ENCODE measurements around the gene LEKR1.

DNA sequence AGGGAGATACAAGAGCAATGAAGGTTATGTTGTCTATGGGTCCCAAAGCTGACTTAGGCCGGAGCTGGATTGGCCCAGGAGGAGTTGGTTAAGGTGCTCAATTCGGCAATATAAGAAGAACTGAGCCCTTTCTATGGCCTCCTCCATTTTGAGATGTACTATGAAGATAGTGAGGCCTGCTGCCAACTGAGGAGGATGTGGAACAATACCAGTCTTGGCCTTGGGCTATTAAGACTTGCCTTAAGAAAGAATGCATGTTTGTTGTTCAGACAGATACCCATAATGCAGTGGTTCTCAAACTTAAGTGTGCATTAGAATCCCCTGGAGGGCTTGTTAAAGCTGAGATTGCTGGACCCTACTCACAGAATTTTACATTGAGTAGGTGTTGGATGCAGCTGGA is 24.4 kb upstream of the LEKR1 start:
- TF ChIP-seq, protein P1, sequence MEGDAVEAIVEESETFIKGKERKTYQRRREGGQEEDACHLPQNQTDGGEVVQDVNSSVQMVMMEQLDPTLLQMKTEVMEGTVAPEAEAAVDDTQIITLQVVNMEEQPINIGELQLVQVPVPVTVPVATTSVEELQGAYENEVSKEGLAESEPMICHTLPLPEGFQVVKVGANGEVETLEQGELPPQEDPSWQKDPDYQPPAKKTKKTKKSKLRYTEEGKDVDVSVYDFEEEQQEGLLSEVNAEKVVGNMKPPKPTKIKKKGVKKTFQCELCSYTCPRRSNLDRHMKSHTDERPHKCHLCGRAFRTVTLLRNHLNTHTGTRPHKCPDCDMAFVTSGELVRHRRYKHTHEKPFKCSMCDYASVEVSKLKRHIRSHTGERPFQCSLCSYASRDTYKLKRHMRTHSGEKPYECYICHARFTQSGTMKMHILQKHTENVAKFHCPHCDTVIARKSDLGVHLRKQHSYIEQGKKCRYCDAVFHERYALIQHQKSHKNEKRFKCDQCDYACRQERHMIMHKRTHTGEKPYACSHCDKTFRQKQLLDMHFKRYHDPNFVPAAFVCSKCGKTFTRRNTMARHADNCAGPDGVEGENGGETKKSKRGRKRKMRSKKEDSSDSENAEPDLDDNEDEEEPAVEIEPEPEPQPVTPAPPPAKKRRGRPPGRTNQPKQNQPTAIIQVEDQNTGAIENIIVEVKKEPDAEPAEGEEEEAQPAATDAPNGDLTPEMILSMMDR (IDR thresholded peaks at IDR 0.05; ENCODE audit: poor library complexity, severe bottlenecking): no peak
- TF ChIP-seq TAF1 (IDR thresholded peaks at IDR 0.05; ENCODE audit: low read depth): no peak
- no peak for TF ChIP-seq EZH2 (IDR thresholded peaks at IDR 0.05; ENCODE audit: borderline replicate concordance, insufficient read depth, low read length, poor library complexity, severe bottlenecking)

Data from neural cell (in vitro differentiated cells).